ENCODE measurements around the gene C1R.
A peak's percentile ranks its signal among the peaks of the same experiment; 100 is the strongest.

The C1R gene

GRCh38 chr12:7118881-7119280 lies 26.6 kb upstream of the C1R start:
- H3K4me3 ChIP-seq (ENCODE audit: low read depth, low read length): no peak overlapping the region
- TF ChIP-seq CTCF (IDR thresholded peaks at IDR 0.05; ENCODE audit: low read depth, low read length, missing control alignments): no peak
- DNase-seq (ENCODE audit: low read depth): no peak

- TF ChIP-seq CTCF (IDR thresholded peaks at IDR 0.05; ENCODE audit: low read depth, low read length, missing control alignments): no peak
- H3K4me3 ChIP-seq (ENCODE audit: low read depth, low read length): no peak overlapping the region
- DNase-seq (ENCODE audit: low read depth): no peak
Measured at GRCh38 chr12:7117670-7118069, 25.4 kb upstream of the C1R start.

GRCh38 chr12:7116916-7117315 lies 24.7 kb upstream of the C1R start:
- DNase-seq (ENCODE audit: low read depth): no peak
- TF ChIP-seq CTCF (IDR thresholded peaks at IDR 0.05; ENCODE audit: low read depth, low read length, missing control alignments): no peak
- no peak overlapping the region for H3K4me3 ChIP-seq (ENCODE audit: low read depth, low read length)

GRCh38 chr12:7116196-7116595 lies 24.0 kb upstream of the C1R start:
- TF ChIP-seq CTCF (IDR thresholded peaks at IDR 0.05; ENCODE audit: low read depth, low read length, missing control alignments): no peak
- no peak for DNase-seq (ENCODE audit: low read depth)
- H3K4me3 ChIP-seq (ENCODE audit: low read depth, low read length): no peak overlapping the region

GRCh38 chr12:7114851-7115250 lies 22.6 kb upstream of the C1R start:
- TF ChIP-seq CTCF (IDR thresholded peaks at IDR 0.05; ENCODE audit: low read depth, low read length, missing control alignments): no peak
- no peak overlapping the region for H3K4me3 ChIP-seq (ENCODE audit: low read depth, low read length)
- no peak for DNase-seq (ENCODE audit: low read depth)

GRCh38 chr12:7114008-7114407 lies 21.8 kb upstream of the C1R start:
- TF ChIP-seq CTCF (IDR thresholded peaks at IDR 0.05; ENCODE audit: low read depth, low read length, missing control alignments): no peak
- DNase-seq (ENCODE audit: low read depth): no peak
- no peak overlapping the region for H3K4me3 ChIP-seq (ENCODE audit: low read depth, low read length)

- H3K4me3 ChIP-seq (ENCODE audit: low read depth, low read length): no peak overlapping the region
- DNase-seq (ENCODE audit: low read depth): no peak
- peak; percentile 74 for TF ChIP-seq CTCF (IDR thresholded peaks at IDR 0.05; ENCODE audit: low read depth, low read length, missing control alignments)
Measured at GRCh38 chr12:7113389-7113871, 21.2 kb upstream of the C1R start.

Data from GM12864 (cell line).